ENCODE results near the gene PARP15.

The PARP15 gene

DNA sequence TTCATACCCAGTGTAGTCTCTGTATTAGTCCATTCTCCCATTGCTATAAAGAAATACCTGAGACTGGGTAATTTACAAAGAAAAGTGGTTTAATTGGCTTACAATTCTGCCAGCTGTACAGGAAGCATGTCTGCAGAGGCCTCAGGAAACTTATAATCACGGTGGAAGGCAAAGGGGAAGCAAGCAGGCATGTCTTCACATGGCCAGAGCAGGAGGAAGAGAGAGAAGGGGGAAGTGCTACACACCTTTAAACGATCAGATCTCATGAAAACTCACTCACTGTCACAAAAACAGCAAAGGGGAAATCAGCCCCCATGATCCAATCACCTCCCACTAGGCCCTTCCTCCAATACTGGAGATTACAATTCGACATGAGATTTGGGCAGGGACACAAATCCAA, 96.9 kb downstream of the PARP15 start:
- DNase-seq = no peak

DNA sequence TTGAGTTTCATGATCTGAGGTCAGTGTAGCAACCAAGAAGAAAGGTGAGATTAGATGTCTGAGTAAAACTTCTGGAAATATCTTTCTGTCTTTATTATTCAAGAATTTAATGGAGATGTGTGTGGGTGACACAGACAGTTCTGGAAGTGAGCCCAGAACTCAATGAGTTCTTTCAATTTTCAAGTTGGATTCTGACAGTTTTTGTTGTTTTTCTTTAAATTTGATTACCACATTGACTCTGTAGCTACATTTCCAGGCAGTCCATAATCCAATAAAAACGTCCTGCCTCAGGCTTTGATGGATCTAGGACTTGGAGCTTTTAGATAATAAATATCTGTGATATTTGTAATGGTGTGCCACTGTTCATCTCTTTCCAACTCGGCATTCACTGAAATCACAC, 99.3 kb downstream of the PARP15 start:
- DNase-seq = no peak

- DNase-seq = peak; percentile 58
Observed at GRCh38 chr3:122677216-122677615, 99.8 kb downstream of the PARP15 start.

- peak; percentile 87 for DNase-seq
Observed at GRCh38 chr3:122678506-122678905, 101.1 kb downstream of the PARP15 start.

DNA sequence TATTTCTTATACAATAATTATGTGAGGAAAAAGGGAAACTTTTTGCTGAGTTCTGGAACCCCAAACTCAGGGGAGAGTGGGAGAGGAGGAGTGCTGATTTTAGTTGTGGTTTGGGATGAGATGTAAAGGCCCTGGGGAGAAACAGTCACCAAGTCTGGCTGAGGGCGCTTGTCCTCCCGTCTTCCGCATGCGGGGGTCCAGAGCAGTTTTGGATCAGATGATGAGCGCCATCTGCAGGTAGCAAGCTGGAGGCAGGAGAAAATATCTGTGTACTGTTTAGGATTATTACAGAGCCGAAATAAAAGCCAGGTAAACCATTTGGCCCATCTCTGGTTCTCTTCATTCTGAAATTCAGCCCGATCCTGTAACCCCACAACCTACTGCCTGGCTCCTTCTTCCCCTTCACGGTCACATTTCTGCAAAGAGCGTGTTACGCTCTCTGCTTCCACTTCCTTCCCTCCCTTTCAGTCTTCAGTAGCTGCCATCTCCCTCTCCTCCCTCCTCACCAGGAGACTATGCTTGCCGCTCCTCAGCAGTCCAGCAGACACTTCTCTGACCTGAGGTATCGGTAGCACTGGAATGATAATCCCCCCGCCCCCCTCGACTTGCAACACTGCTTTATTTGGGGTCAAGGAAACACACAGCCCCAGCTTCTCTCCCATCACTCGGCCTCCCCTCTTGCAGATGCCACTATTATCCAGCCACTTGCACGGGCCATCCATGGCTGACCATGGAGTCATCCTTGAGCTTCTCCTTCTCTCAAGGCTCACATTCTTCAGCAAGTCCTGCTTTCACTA, 101.8 kb downstream of the PARP15 start:
- peak; percentile 77 for DNase-seq

DNA sequence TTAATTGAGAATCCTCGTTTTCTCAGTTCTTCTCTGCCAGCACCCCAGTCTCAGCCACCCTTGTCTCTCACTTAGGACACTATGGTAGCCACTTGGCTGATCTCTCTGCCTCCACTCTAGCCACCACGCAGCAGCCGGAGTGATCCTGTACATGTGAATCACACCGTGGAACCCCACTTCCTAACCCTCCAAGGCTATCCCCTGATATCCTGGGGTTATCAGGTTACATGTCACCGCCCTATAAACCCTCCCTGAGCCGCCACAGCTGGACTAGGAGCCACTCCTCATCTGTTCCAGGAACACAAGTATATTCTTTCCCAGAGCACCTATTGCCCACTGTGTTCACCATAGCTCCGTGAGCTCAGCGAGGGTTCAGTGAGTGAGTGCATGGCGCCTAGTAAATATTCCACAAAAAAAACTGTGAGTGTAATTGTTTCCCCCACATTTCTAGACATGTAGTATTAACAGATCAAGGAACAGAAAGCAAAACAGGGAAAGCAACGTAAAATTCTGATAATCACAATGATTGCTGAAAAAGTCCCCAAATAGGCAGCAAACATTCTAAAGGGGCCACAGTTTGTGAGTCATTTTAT, 102.5 kb downstream of the PARP15 start:
- peak; percentile 54 for DNase-seq

DNA sequence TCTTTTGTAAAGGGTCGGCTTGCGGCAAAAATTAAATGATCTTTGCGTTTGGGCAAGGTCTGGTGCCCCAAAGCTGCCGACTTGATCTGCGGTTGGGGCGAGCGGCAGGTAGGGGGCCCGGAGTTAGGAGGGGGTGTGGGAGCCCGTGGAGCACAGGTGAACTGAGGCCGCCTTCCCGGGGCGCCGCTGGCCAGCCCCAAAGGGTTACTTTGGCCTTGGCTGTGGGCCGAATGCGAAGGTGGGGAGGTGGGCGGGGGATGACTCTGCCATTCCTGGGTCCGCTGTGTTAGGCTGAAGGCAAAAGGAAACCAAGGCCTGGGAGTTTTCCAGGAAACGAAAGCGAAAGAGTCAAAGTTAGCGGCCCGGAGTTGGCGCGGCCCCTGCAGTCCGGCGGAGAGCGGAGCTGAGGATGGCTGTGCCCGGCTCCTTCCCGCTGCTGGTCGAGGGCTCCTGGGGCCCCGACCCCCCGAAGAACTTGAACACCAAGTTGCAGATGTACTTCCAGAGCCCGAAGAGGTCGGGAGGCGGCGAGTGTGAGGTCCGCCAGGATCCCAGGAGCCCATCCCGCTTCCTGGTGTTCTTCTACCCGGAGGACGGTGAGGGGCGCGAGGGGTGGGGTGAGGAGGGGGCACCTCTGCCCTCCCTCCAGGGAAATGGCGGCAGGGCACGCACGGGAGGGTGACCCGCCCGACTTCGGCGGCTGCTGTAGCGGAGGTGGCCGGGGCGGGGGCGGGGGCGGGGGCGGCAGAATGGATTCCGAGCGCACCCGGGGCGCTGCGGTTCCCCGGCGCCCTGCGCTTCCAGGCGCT, 103.2 kb downstream of the PARP15 start, which contains the start of gene PARP14:
TSS of gene PARP14 (plus strand) at position 365 of the 809 bp plus-strand sequence. CDS start at position 410, 45 bp downstream.
- DNase-seq = peak; percentile 94

- peak; percentile 37 for DNase-seq
Observed at GRCh38 chr3:122681284-122681973, 104.0 kb downstream of the PARP15 start.

GRCh38 chr3:122681974-122682409, 104.5 kb downstream of the PARP15 start:
- peak; percentile 51 for DNase-seq

DNA sequence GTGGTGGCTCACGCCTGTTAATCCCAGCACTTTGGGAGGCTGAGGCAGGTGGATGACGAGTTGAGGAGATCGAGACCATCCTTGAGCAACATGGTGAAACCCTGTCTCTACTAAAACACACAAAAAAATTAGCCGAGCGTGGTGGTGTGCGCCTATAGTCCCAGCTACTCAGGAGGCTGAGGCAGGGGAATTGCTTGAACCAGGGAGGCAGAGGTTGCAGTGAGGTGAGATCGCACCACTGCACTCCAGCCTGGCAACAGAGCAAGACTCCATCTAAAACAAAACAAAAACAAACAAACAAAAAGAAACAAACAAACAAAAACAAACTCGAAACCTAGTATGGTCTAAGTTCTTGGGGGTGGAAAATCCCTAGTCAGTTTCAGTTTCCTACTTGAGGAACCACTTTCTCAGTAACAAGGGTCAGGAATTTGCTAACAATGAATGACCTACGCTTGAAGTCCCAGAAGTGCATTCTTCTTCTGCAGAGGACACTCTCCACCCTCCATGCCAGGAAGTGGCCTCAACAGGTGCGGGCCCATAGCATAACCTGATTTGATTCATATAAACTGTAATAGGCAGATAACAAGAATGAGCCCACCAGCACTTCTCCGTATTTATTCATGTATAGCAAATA, 105.4 kb downstream of the PARP15 start:
- peak; percentile 91 for DNase-seq

DNA sequence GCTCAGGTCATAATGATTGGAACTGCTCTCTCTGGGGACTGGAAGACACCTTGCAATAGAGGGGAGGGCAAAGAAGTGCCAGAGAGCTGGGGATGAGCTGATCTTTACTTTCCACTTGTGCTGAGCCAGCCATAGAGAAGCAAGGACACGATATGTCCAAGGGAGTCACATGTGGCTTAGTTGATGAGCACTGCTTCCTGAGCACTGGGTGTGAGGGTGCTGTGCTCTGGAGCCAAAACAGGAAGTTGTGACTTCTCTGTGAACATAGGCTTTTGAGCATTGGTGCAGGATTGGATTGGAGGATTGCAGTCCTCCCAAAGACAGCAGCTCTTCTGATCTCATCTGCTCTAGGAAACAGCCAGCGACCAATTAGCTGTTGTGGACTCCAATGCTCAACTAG, 109.8 kb downstream of the PARP15 start:
- peak; percentile 43 for DNase-seq

Data from inflammatory macrophage treated with lipopolysaccharide for 4 hours (primary cell).